ENCODE measurements around the gene EYS.
"Not testable (repeated sequence)": the region's sequence is repeated elsewhere in the genome, so short reads cannot be mapped to it uniquely, and the experiment has no call there.

EYS gene

DNA sequence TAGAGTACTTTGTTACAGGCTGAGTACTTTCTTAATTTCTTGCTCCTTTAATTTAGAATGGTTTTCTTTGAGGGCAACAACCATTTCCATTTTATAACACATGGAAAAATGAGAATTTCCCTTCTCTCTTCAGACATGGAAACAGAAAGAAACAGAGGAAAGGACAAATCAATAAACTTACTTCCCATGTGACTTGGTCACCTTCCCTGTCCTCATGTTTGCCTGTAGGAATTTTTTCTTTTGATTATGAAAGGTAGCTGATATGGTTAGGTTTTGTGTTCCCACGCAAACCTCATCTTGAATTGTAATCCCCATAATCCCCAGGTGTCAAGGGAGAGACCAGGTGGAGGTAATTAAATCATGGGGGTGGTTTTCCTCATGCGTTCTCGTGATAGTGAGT, 1901.7 kb downstream of the EYS start:
- DNase-seq (ENCODE audit: low spot score in 2 of 2) (no peak), ATAC-seq (replicated peaks; ENCODE audit: extremely low read depth, poor library complexity, severe bottlenecking) (no peak)
- Mint-ChIP-seq H3K36me3 (ENCODE audit: insufficient read depth) (no peaks in the 10 kb centered on the region), H3K4me3 (no peak overlapping the region), H3K27me3 (peaks cover 1% of the 10 kb centered on the region), H3K27ac (ENCODE audit: low read depth) (no peak overlapping the region), H3K4me1 (no peaks in the 10 kb centered on the region), H3K9me3 (no peaks in the 10 kb centered on the region)

DNA sequence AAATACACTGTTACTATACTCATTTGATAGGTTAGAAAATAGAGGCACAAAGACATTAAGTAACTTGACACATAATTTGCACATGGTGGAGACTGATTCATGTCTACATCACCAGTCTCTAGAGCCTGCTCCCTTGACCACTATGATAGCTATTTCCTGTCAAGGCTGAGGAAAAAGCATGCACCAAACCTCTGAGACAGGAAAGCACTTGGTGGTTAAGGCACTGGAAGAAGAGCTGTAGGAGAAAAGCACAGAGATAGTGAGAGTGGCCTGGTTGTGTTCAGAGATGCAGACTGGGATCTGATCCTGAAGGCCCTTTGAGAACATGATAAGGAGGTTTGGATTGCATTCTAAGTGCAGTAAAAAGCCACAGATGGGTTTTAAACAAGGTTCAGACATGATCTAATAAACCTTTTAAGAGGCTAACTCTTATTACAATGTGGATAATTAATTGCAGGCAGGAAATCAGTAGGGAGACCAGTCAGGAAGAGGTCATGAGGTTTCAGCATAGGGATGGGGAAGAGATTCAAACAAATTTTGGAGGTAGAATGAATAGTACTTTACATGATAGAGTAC, 1902.6 kb downstream of the EYS start:
- no peak for DNase-seq (ENCODE audit: low spot score in 2 of 2)
- Mint-ChIP-seq H3K27me3 (peaks cover 10% of the 10 kb centered on the region), H3K9me3 (no peaks in the 10 kb centered on the region), H3K36me3 (ENCODE audit: insufficient read depth) (no peaks in the 10 kb centered on the region), H3K27ac (ENCODE audit: low read depth) (no peak overlapping the region), H3K4me1 (no peaks in the 10 kb centered on the region), H3K4me3 (no peak overlapping the region)
- no peak for ATAC-seq (replicated peaks; ENCODE audit: extremely low read depth, poor library complexity, severe bottlenecking)

DNA sequence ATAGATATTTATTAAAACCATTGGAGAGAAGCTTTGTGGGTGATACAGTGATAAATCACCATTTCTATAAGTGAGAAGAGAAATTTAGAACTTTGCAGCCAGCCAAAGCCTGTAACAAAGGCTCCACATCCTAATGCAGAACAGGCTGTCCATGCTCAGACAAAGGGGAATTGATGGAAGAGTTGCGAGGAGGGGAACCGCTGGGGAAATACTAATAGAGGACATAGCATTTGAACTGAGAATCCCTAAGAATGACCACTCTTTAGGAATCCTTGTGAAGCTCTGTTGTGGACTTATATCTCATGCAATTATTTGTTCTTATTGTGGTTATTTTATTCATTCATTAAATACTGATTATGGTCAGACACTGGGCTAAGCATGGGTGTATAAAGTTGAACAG, 1903.7 kb downstream of the EYS start:
- Mint-ChIP-seq H3K4me3 (no peak overlapping the region), H3K4me1 (no peaks in the 10 kb centered on the region), H3K27ac (ENCODE audit: low read depth) (no peak overlapping the region), H3K27me3 (peaks cover 12% of the 10 kb centered on the region), H3K36me3 (ENCODE audit: insufficient read depth) (peaks cover 1% of the 10 kb centered on the region), H3K9me3 (no peaks in the 10 kb centered on the region)
- ATAC-seq (replicated peaks; ENCODE audit: extremely low read depth, poor library complexity, severe bottlenecking): no peak
- DNase-seq (ENCODE audit: low spot score in 2 of 2): no peak

DNA sequence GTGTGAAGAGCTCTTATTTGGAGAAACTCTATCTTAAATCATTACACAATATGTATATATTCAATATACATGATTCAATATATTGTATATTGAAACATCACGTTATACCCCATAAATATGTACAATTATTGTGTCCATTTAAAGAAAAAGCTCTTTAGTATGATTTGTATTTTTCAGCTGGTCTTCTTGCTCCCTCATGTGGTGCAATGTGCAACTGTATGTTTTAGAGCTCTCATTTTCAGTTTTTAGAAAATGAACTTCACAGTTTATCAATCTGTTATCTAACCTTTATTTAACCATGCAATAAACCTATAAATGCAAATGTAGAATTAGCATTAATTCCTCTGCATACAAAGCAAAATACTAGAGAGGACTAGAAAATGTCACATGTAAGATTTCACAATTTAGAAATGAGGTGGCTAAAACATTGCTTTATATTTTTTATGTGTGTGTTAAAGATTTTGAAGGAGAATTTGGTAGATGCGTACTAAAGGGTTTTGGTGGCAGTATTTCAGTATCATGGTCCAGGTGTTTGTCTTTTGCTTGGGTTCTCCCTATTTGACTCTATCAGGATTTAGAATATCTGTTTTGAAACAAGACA, 1904.3 kb downstream of the EYS start:
- Mint-ChIP-seq H3K9me3 (no peaks in the 10 kb centered on the region), H3K4me1 (no peaks in the 10 kb centered on the region), H3K4me3 (no peak overlapping the region), H3K36me3 (ENCODE audit: insufficient read depth) (peaks cover 1% of the 10 kb centered on the region), H3K27me3 (peaks cover 12% of the 10 kb centered on the region), H3K27ac (ENCODE audit: low read depth) (no peak overlapping the region)
- DNase-seq (ENCODE audit: low spot score in 2 of 2) (no peak), ATAC-seq (replicated peaks; ENCODE audit: extremely low read depth, poor library complexity, severe bottlenecking) (no peak)

DNA sequence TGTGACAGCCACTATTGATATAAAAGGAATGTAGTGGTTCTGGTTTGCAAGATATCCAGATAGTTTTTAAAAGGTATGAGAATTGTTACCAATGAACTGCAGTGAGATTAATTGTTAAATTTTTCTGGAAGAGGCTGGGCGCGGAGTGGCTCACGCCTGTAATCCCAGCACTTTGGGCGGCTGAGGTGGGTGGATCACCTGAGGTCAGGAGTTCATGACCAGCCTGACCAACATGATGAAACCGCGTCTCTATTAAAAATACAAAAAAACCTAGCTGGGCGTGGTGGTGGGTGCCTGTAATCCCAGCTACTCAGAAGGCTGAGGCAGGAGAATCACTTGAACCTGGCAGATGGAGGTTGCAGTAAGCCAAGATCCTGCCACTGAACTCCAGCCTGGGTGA, 1906.6 kb downstream of the EYS start:
- H3K27me3 Mint-ChIP-seq: peaks cover 12% of the 10 kb centered on the region
- not testable (repeated sequence) for H3K36me3 Mint-ChIP-seq (ENCODE audit: insufficient read depth); H3K4me1 Mint-ChIP-seq; H3K4me3 Mint-ChIP-seq; ATAC-seq (replicated peaks; ENCODE audit: extremely low read depth, poor library complexity, severe bottlenecking); DNase-seq (ENCODE audit: low spot score in 2 of 2); H3K27ac Mint-ChIP-seq (ENCODE audit: low read depth); H3K9me3 Mint-ChIP-seq

DNA sequence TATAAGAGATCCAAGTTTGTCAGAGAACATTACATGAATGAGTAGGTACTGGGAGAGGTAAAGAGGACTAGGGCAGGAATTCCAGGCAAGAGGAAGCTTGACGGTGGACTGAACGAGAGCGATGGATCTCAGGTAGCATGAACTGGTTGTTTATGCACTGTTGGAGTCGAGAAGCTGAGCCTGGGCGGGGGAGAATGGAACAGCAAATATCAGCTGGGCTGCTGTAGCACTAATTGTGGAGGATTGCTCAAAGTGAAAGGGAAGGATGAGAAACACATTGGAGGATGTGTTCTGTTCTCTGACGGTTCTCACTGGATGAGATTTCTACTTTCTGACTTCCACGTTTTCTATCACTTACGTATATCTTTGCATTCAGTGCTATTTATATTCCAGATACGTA, 1907.2 kb downstream of the EYS start:
- no peaks in the 10 kb centered on the region for H3K4me1 Mint-ChIP-seq
- DNase-seq (ENCODE audit: low spot score in 2 of 2): no peak
- H3K27me3 Mint-ChIP-seq: peaks cover 12% of the 10 kb centered on the region
- no peaks in the 10 kb centered on the region for H3K9me3 Mint-ChIP-seq
- no peak overlapping the region for H3K4me3 Mint-ChIP-seq
- no peak overlapping the region for H3K27ac Mint-ChIP-seq (ENCODE audit: low read depth)
- peaks cover 1% of the 10 kb centered on the region for H3K36me3 Mint-ChIP-seq (ENCODE audit: insufficient read depth)
- ATAC-seq (replicated peaks; ENCODE audit: extremely low read depth, poor library complexity, severe bottlenecking): no peak

DNA sequence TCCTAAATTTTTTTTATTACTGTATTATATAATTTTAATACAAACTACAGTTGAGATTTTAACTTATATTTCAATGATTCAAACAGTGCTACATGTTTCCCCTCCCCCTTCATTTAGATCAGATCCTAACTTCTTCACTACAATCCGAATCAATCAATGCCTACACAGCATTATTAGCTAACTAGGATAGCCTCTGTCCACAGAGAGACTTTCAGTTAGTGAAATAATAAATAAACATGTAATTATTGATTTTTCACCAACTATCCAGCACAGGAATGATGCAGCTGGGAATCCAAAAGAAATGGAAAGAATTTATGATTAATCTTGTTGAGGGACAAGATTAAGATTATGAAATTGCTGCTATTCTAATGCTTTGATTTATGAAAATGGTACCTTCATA, 1907.7 kb downstream of the EYS start:
- DNase-seq (ENCODE audit: low spot score in 2 of 2): no peak
- Mint-ChIP-seq H3K27me3 (peaks cover 12% of the 10 kb centered on the region), H3K27ac (ENCODE audit: low read depth) (no peak overlapping the region), H3K36me3 (ENCODE audit: insufficient read depth) (peaks cover 1% of the 10 kb centered on the region), H3K4me3 (no peak overlapping the region), H3K4me1 (no peaks in the 10 kb centered on the region), H3K9me3 (no peaks in the 10 kb centered on the region)
- ATAC-seq (replicated peaks; ENCODE audit: extremely low read depth, poor library complexity, severe bottlenecking): no peak

DNA sequence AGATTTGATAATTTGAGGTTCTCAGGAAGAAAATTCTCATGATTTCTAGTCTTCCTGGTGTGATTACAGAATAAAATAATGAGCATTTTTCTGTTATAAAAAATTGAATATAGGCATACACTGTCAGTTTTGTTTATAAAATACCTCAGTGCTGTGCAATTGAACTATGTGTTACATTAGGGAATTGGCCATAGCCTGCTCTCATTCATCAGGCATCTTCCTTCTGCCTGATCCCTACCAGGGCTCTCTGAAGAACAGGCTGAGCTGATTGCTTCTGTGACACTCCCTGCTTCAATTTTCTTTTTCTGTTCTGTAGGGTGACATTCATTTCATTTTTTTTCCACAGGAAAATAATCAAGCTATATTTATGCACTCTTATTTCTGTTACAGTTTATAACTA, 1908.6 kb downstream of the EYS start:
- Mint-ChIP-seq H3K4me1 (no peaks in the 10 kb centered on the region), H3K4me3 (no peak overlapping the region), H3K36me3 (ENCODE audit: insufficient read depth) (peaks cover 1% of the 10 kb centered on the region), H3K27ac (ENCODE audit: low read depth) (no peak overlapping the region), H3K27me3 (peaks cover 12% of the 10 kb centered on the region), H3K9me3 (no peaks in the 10 kb centered on the region)
- DNase-seq (ENCODE audit: low spot score in 2 of 2) (no peak), ATAC-seq (replicated peaks; ENCODE audit: extremely low read depth, poor library complexity, severe bottlenecking) (no peak)

DNA sequence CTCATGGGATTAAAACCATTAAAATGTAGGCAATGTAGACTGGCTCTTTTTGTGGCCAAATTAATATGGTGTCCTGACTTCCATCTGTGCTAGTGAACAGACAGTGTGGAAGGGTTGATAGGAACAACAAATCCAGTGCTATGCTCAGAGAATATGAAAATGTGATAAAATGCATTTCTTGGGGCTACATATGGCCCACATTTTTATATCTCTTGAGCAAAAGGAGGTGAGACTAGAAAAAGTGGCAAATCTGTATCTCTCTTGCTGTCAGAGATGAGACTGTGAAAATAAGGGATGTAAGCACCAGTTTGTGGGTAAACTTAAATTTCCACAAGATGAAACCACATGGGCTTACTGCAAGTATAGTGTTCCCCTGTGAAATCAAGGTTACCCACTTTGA, 1909.3 kb downstream of the EYS start:
- Mint-ChIP-seq H3K4me3 (no peak overlapping the region), H3K9me3 (no peaks in the 10 kb centered on the region), H3K27ac (ENCODE audit: low read depth) (no peak overlapping the region), H3K36me3 (ENCODE audit: insufficient read depth) (peaks cover 1% of the 10 kb centered on the region), H3K27me3 (peaks cover 12% of the 10 kb centered on the region), H3K4me1 (no peaks in the 10 kb centered on the region)
- ATAC-seq (replicated peaks; ENCODE audit: extremely low read depth, poor library complexity, severe bottlenecking) (no peak), DNase-seq (ENCODE audit: low spot score in 2 of 2) (no peak)

DNA sequence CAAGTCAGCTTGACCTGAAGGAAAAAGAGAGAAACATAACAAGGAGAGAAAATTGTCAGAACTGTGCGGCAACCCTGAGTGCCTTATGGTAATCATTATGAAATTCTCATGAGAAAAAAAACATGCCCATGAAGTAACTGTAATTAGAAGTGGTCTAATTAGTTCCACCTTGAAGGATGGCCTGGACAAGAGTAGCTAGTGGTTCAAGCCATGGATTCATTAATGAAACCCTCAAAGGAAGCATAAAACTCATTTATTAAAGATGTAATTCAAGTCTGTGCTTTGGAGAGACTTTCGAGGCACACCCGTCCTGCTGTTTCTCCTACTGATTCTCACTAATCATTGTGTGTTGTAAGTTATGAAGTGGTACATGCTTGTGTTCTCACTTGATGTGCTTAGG, 1911.2 kb downstream of the EYS start:
- H3K4me3 Mint-ChIP-seq: no peak overlapping the region
- no peak for DNase-seq (ENCODE audit: low spot score in 2 of 2)
- no peaks in the 10 kb centered on the region for H3K9me3 Mint-ChIP-seq
- H3K36me3 Mint-ChIP-seq (ENCODE audit: insufficient read depth): peaks cover 1% of the 10 kb centered on the region
- H3K27me3 Mint-ChIP-seq: peaks cover 12% of the 10 kb centered on the region
- no peaks in the 10 kb centered on the region for H3K4me1 Mint-ChIP-seq
- no peak overlapping the region for H3K27ac Mint-ChIP-seq (ENCODE audit: low read depth)
- ATAC-seq (replicated peaks; ENCODE audit: extremely low read depth, poor library complexity, severe bottlenecking): no peak

DNA sequence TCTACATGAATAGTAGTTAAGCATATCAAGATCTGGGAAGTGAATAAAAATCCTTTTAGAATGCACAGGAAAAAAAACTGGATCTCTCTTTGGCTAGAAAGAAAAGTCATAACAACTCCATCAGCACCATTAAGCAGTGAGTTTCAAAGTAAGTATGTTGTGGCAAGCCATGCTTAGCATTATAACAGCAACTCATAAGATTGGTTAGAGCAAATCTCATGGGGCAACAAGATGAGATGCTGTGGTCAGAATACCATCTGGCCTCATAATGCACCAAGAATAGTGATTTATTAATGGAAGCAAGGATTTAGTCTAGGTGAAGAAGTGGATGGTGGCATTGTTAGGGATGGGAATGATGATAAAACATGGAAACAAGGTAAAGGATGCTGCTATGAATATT, 1912.0 kb downstream of the EYS start:
- ATAC-seq (replicated peaks; ENCODE audit: extremely low read depth, poor library complexity, severe bottlenecking): no peak
- Mint-ChIP-seq H3K27me3 (peaks cover 8% of the 10 kb centered on the region), H3K4me1 (no peaks in the 10 kb centered on the region), H3K27ac (ENCODE audit: low read depth) (no peak overlapping the region), H3K4me3 (no peak overlapping the region), H3K9me3 (no peaks in the 10 kb centered on the region), H3K36me3 (ENCODE audit: insufficient read depth) (peaks cover 1% of the 10 kb centered on the region)
- DNase-seq (ENCODE audit: low spot score in 2 of 2): no peak

DNA sequence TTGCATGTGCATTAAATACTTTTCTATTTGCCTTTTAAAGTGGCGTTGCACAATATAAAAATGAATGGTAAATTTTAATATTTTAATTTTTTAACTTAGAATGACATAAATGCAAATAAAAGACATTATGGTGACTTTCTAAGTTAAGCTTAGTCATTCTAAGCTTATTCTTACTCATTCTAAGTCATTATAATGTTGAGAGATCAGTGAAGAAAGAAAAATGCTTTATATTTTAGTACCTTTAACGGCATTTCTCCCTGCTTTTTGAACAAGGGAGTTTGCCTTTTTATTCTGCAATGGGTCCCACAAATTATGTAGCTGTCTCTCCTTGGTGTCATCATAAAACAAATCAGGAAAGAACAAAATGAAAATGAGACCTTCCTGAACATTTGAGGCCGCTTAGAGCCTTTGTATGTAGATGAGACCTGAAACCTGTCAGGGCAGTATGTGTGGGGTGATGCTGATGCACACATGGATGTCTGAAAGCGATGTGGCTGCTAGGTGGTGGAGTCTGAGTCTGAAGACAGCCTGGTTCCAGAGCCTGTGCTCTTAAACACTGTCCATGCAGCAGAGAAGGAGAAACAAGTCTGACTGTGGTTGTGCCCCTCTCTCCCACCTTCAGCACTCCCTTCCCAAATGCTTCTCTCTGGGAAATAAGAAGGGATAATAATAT, 1913.4 kb downstream of the EYS start:
- Mint-ChIP-seq H3K4me1 (no peaks in the 10 kb centered on the region), H3K9me3 (no peaks in the 10 kb centered on the region), H3K36me3 (ENCODE audit: insufficient read depth) (no peaks in the 10 kb centered on the region), H3K4me3 (no peak overlapping the region), H3K27me3 (no peaks in the 10 kb centered on the region), H3K27ac (ENCODE audit: low read depth) (no peak overlapping the region)
- ATAC-seq (replicated peaks; ENCODE audit: extremely low read depth, poor library complexity, severe bottlenecking): no peak
- DNase-seq (ENCODE audit: low spot score in 2 of 2): no peak

DNA sequence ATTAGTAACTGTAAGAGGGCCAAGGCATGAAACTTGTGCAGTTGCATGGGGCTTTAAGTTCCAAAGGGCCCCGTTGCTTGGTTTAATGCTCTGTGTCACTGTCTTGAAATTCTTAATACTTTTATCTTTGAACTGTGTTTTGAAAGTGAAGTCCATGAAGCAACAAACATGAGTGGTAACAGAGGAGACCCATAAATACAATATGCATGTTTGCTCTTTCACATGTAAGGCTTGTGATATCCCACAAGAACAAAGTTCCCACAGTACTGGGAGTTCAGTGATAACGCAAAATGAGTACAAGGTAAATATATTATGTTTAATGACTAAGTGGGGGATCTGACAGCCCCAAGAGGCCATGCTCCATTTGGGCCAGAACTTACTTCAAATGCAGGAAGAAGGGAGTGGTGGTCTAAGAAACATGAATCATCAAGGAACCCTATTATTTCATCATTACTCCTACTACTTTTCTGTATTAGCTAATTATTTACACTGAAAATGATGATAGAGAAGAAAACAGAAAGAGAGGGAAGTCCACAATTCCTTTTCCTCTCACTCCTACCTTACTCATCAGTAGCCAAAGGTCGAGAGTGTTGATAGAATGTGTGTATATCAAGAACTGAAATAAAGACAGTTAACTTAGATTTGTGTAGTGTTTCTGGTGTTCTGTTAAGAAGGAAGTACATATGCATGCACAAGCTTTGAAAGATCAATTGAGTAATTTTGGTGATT, 1914.1 kb downstream of the EYS start:
- no peaks in the 10 kb centered on the region for H3K27me3 Mint-ChIP-seq
- no peaks in the 10 kb centered on the region for H3K4me1 Mint-ChIP-seq
- H3K36me3 Mint-ChIP-seq (ENCODE audit: insufficient read depth): no peaks in the 10 kb centered on the region
- H3K27ac Mint-ChIP-seq (ENCODE audit: low read depth): no peak overlapping the region
- H3K9me3 Mint-ChIP-seq: no peaks in the 10 kb centered on the region
- no peak for ATAC-seq (replicated peaks; ENCODE audit: extremely low read depth, poor library complexity, severe bottlenecking)
- DNase-seq (ENCODE audit: low spot score in 2 of 2): no peak
- H3K4me3 Mint-ChIP-seq: no peak overlapping the region
